Activated T-helper 17 cell treated with anti-CD3 and anti-CD28 coated beads, Interleukin-2, amount 50 U/mL, for 72 hours (primary cell): ENCODE measurements around the gene ICA1L. TPM values are rescaled to one million over a fixed set of nuclear protein-coding genes. Genes with fewer than 3 reads are reported as not detected.
A peak's percentile ranks its signal among the peaks of the same experiment; 100 is the strongest.
"Not testable (repeated sequence)": the region's sequence is repeated elsewhere in the genome, so short reads cannot be mapped to it uniquely, and the experiment has no call there.

Experiments
- ATAC-seq: fragments of 150-1000 bp; cut with Tn5 transposase; replicated peaks from 2 replicates; pipeline ENCODE4 v1.10.0; 2021; ENCODE audit warnings: mild to moderate bottlenecking, moderate library complexity
- H3K27ac Mint-ChIP-seq: one replicate; pipeline ENCODE4 v1.8.0; 2022; ENCODE audit warnings: mixed read lengths
- H3K27me3 Mint-ChIP-seq: one replicate; pipeline ENCODE4 v1.8.0; 2022; ENCODE audit warnings: mixed read lengths
- H3K36me3 Mint-ChIP-seq: one replicate; pipeline ENCODE4 v1.8.0; 2022; ENCODE audit warnings: low read depth, mild to moderate bottlenecking, mixed read lengths
- H3K4me1 Mint-ChIP-seq: one replicate; pipeline ENCODE4 v1.8.0; 2022; ENCODE audit warnings: mixed read lengths
- H3K4me3 Mint-ChIP-seq: one replicate; pipeline ENCODE4 v1.8.0; 2022; ENCODE audit warnings: mild to moderate bottlenecking, mixed read lengths
- H3K9me3 Mint-ChIP-seq: one replicate; pipeline ENCODE4 v1.8.0; 2022; ENCODE audit warnings: mixed read lengths
- total RNA-seq, 2 donors: library from RNA; stranded (reverse); gene quantifications; one replicate each; pipeline ENCODE4 v1.2.3, GENCODE V29; 2022

The ICA1L gene
- total RNA-seq, 2 donors from 2014 or later, result 2.0 to 3.2 TPM

DNA sequence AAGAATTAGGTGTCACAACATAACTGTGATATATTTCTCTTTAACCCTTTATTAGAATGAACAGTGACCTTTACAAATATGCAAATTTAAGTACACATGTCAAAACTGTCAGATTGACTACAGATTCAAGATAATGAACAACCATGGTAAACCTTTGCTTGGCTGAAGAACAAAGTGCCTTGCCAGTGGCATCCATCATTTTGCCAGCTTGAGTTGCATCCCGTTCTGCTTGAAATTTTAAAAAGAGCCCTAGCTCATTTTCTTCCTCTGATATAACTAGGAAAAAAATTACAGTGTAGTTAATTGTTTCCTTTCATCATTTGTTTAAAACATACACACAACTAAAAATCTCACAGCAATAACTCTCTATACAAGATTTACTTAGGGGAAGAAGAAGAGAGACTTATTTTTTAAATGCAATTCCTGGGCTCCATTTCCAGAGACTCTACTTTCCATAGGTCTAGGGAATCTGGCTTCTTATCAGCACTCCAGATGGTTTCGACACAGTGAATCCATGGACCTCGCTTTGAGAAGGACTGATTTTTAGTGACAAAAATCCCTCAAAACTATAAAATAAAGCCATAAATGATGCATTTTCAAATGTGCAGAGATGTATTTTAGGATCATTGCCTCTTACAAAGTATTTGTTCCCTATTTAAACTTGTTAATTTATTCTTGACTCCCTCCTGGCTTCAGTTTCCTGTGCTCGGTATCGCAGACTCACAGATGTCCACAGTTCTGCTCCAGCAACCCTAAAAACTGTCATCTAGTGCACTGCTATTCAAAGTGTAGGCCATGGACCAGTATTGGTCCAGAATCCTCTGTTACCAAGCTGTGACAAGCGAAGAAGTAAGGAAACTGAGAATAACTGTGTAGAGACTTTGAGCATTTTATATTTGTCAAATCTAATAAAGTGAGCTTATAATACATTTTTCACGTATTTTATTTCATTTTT lies 50.1 kb downstream of the ICA1L start:
- no peaks in the 10 kb centered on the region for H3K27me3 Mint-ChIP-seq

DNA sequence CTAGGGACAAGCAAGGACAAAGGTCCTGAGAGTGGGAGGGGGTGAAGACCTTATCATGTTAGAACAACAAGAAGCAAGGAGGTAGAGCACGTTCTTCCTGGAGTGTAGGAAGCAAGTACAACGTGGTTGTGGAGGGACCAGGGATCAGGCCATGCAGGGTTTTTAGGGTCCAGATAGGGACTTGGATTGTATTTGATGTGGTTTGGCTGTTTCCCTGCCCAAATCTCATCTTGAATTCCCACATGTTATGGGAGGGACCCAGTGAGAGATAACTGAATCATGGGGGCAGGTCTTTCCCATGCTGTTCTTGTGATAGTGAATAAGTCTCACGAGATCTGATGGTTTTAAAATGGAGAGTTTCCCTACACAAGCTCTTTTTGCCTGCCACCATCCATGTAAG lies 53.2 kb downstream of the ICA1L start:
- no peak for ATAC-seq
- no peak overlapping the region for H3K4me3 Mint-ChIP-seq
- no peaks in the 10 kb centered on the region for H3K4me1 Mint-ChIP-seq
- H3K27ac Mint-ChIP-seq, result no peak overlapping the region
- no peaks in the 10 kb centered on the region for H3K36me3 Mint-ChIP-seq
- no peaks in the 10 kb centered on the region for H3K9me3 Mint-ChIP-seq
- no peaks in the 10 kb centered on the region for H3K27me3 Mint-ChIP-seq

More for the DNA sequence above, 50.1 kb downstream of the ICA1L start:
- H3K9me3 Mint-ChIP-seq, result no peaks in the 10 kb centered on the region
- H3K4me3 Mint-ChIP-seq, result no peak overlapping the region
- H3K36me3 Mint-ChIP-seq, result no peaks in the 10 kb centered on the region
- ATAC-seq, result no peak
- no peak overlapping the region for H3K27ac Mint-ChIP-seq
- no peaks in the 10 kb centered on the region for H3K4me1 Mint-ChIP-seq

DNA sequence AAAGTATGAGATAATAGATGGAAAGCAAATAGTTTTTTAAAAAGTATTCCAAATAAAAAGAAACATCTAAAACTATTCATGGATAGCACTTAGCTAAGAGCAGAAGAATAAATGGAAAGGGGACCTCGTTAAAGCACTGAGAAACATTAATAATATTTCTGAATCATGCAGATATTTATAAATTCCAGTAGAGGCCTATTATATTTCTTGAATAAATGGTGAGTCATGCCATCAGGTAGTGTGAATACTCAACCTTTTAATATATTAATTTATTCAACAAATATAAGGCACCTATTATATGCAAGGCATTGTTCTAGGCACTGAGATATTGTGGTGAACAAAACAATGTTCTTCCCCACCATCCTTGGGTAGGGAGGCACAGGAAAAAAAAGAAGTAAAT lies 53.8 kb downstream of the ICA1L start:
- no peak overlapping the region for H3K4me3 Mint-ChIP-seq
- no peaks in the 10 kb centered on the region for H3K9me3 Mint-ChIP-seq
- H3K27ac Mint-ChIP-seq, result no peak overlapping the region
- no peaks in the 10 kb centered on the region for H3K27me3 Mint-ChIP-seq
- no peaks in the 10 kb centered on the region for H3K4me1 Mint-ChIP-seq
- no peak for ATAC-seq
- H3K36me3 Mint-ChIP-seq, result no peaks in the 10 kb centered on the region

DNA sequence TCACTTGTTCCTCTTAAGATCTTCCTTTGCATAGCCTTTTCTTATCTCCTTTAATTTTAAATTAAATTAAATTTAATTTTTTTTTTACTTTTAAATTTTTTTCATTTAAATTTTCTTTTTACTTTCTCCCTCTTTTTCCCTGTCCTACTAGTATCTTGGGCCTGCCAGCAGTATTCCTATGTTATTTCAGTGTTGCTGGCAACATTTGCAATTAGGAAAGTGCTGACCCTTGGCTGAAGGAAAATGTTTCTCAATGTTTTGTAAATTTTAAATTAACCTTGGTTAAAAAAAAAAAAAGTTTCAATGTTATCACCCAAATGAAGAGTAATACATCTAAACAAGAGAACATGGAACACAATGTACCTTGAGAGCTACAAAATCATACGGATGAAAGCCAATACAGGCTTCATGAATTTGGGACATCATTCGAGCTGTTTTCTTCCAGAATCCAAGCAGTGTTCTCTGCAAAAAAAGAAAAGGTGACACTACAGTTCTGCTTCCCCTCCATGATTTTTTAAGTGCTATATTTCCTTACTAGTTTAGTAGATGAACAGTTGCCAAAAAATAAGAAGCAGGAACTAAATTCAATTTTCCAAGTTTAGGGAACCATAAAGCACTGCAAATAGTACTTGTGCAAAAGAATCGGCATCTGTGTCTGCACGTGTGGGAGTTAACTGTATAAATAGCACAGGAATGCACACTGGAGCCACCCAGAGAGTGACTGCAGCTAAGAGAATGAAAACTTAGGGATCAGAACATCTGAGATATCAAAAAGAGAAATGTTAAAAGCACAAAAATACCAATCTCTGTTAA lies 55.8 kb downstream of the ICA1L start:
- Mint-ChIP-seq H3K27me3 (no peaks in the 10 kb centered on the region), H3K36me3 (no peaks in the 10 kb centered on the region), H3K4me1 (no peaks in the 10 kb centered on the region), H3K4me3 (no peak overlapping the region), H3K27ac (no peak overlapping the region), H3K9me3 (peaks cover 3% of the 10 kb centered on the region)
- ATAC-seq, result no peak

- Mint-ChIP-seq H3K27me3 (no peaks in the 10 kb centered on the region), H3K27ac (no peak overlapping the region), H3K36me3 (no peaks in the 10 kb centered on the region), H3K4me3 (no peak overlapping the region), H3K9me3 (peaks cover 3% of the 10 kb centered on the region), H3K4me1 (no peaks in the 10 kb centered on the region)
- ATAC-seq, result no peak
These were observed 57.3 kb downstream of the ICA1L start for GRCh38 chr2:202814226-202814625.

DNA sequence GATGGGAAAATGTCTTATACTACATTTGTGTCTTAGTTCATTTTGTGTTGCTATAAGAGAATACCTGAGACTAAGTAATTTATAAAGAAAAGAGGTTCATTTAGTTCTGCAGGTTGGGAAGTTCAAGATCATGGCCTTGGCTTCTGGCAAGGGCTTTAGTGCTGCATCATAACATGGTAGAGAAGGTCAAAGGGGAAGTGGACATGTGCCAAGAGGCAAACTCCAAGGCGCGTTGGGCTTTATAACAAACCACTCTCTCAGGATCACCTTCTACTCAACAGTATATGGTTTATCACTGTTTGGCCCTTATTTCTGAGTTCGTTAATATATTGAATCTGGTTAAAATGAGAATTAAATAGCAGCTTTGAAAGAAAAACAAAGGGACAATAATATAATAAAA lies 58.2 kb downstream of the ICA1L start:
- no peak for ATAC-seq
- no peaks in the 10 kb centered on the region for H3K27me3 Mint-ChIP-seq
- H3K4me1 Mint-ChIP-seq, result no peaks in the 10 kb centered on the region
- H3K9me3 Mint-ChIP-seq, result peaks cover 10% of the 10 kb centered on the region
- no peak overlapping the region for H3K4me3 Mint-ChIP-seq
- H3K27ac Mint-ChIP-seq, result no peak overlapping the region
- no peaks in the 10 kb centered on the region for H3K36me3 Mint-ChIP-seq

DNA sequence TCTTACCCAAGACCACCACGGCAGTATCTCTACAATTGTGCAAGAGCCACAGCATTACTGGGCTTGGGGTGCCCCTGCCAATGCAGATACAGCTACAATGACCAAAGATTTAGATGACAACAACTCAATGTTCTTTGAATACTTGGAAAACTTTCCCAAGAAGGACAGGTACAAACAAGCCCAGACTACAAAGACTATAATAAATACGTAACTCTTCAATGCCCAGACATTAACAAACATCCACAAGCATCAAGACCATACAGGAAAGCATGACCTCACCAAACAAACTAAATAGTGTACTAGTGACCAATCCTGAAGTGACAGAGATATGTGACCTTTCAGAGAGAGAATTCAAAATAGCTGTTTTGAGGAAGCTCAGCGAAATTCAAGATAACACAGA lies 62.8 kb downstream of the ICA1L start:
- H3K4me3 Mint-ChIP-seq, result no peak overlapping the region
- ATAC-seq, result no peak
- no peaks in the 10 kb centered on the region for H3K27me3 Mint-ChIP-seq
- H3K27ac Mint-ChIP-seq, result no peak overlapping the region
- H3K4me1 Mint-ChIP-seq, result no peaks in the 10 kb centered on the region
- no peaks in the 10 kb centered on the region for H3K36me3 Mint-ChIP-seq
- H3K9me3 Mint-ChIP-seq, result peaks cover 10% of the 10 kb centered on the region

DNA sequence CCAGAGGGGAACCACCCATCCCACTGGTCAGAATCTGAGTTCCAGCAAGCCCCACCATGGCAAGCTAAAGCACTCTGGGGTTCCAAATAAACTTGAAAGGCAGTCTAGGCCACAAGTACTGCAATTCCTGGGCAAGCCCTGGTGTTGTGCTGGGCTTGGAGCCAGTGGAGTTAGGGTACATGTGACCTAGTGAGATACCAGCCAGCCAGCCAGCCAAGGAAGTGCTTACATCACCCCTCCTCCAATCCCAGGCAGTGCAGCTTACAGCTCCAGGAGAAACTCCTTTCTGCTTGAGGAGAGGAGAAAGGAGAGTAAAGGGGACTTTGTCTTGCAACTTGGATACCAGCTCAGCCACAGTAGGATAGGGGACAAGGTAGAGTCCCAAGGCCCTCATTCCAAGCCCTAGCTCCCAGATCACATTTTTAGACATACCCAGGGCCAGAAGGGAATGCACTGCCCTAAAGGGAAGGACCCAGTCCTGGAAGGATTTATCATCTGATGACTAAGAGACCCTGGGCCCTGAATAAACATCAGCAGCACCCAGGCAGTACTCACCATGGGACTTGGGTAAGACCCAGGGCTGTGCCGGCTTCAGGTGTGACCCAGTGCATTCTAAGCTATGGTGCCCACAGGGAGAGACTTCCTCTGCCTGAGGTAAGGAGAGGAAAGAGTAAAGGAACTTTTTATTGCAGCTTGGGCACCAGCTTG lies 64.0 kb downstream of the ICA1L start:
- not testable (repeated sequence) for H3K4me3 Mint-ChIP-seq, H3K27ac Mint-ChIP-seq, H3K4me1 Mint-ChIP-seq, H3K36me3 Mint-ChIP-seq, H3K27me3 Mint-ChIP-seq, ATAC-seq
- peaks cover 10% of the 10 kb centered on the region for H3K9me3 Mint-ChIP-seq

DNA sequence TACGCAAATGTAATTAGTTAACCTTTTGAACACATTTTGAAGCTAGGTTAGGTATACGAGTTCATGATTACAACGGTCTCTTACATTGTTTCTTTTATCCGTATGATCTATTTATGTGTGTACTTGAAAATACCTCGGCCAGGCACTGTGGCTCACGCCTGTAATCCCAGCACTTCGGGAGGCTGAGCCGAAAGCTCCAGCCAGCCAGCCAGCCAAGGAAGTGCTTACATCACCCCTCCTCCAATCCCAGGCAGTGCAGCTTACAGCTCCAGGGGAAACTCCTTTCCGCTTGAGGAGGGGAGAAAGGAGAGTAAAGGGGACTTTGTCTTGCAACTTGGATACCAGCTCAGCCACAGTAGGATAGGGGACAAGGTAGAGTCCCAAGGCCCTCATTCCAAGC lies 65.7 kb downstream of the ICA1L start:
- H3K27ac Mint-ChIP-seq, H3K27me3 Mint-ChIP-seq, H3K9me3 Mint-ChIP-seq, H3K4me1 Mint-ChIP-seq, ATAC-seq, H3K4me3 Mint-ChIP-seq, H3K36me3 Mint-ChIP-seq: not testable (repeated sequence)

DNA sequence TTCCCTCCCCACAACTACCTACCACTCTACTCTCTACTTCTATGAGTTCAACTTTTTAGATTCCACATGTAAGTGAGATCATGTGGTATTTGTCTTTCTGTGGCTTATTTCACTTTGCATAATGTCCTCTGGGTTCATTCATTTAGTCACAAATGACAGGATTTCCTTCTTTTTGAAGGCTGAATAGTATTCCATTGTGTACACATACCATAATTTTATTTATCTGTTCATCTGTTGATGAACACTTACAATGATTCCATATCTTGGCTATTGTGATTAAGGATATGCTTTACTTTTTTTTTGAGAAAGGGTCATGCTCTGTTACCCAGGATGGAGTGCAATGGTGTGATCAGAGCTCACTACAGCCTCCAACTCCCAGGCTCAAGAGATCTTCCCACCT lies 73.6 kb downstream of the ICA1L start:
- Mint-ChIP-seq H3K4me1 (no peaks in the 10 kb centered on the region), H3K9me3 (peaks cover 3% of the 10 kb centered on the region), H3K4me3 (no peak overlapping the region), H3K27ac (peak overlapping the region; percentile 58), H3K36me3 (peaks cover 30% of the 10 kb centered on the region), H3K27me3 (no peaks in the 10 kb centered on the region)
- ATAC-seq, result no peak

- no peaks in the 10 kb centered on the region for H3K9me3 Mint-ChIP-seq
- no peak for ATAC-seq
- peaks cover 21% of the 10 kb centered on the region for H3K36me3 Mint-ChIP-seq
- H3K27me3 Mint-ChIP-seq, result no peaks in the 10 kb centered on the region
- H3K4me1 Mint-ChIP-seq, result no peaks in the 10 kb centered on the region
- H3K27ac Mint-ChIP-seq, result no peak overlapping the region
- H3K4me3 Mint-ChIP-seq, result no peak overlapping the region
These were observed 80.9 kb downstream of the ICA1L start for GRCh38 chr2:202790676-202791075.

DNA sequence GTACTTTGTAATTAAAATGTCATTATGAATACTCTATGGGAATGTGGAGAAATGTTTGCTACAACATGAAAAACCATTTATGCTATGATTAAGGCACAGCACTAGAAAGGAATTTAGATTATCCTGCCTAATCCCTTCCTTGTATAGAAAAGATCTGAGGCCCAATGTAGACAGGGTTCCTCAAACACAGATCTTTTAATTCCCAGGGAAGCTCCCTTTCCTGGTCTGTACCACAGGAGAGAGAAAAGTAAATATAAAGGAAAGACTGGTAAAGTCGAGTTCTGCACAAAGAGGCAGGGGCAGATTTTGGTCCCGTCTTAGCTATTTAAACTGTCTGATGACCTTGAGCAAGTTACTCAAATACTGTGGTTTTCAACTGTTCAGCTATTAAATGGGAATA lies 84.7 kb downstream of the ICA1L start:
- ATAC-seq, result no peak
- Mint-ChIP-seq H3K27me3 (no peaks in the 10 kb centered on the region), H3K36me3 (peaks cover 44% of the 10 kb centered on the region), H3K4me1 (no peaks in the 10 kb centered on the region), H3K9me3 (no peaks in the 10 kb centered on the region), H3K4me3 (no peak overlapping the region), H3K27ac (no peak overlapping the region)

DNA sequence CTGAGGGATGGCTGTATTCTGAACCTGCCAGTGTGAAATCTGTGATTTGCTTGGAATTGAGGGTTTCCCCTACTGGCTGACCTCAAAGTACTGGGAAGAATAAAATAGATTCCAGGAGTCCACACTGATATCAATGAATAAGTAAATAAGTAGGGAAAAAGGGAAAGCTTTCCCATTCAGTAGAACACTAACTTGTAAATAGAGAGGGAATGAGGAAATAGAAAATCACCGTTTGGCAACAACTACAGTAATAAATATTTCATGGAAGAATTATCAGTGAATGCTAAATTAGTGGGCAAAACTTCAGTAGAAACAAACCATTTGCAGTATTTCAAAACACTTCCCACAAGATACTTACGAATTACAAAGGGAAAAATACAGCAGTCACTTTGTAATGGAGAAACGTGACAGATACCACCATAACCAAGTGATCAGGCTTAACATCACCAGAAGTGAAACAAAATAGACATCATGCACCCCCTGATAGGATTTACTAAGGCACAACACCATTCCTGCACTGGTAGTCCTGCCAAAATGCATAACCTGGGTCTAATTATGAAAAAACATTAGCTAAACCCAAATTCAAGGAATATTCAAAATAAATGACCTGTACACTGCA lies 88.5 kb downstream of the ICA1L start:
- no peaks in the 10 kb centered on the region for H3K27me3 Mint-ChIP-seq
- H3K36me3 Mint-ChIP-seq, result peaks cover 71% of the 10 kb centered on the region
- H3K9me3 Mint-ChIP-seq, result no peaks in the 10 kb centered on the region
- H3K4me1 Mint-ChIP-seq, result peaks cover 9% of the 10 kb centered on the region
- H3K27ac Mint-ChIP-seq, result no peak overlapping the region
- ATAC-seq, result no peak
- no peak overlapping the region for H3K4me3 Mint-ChIP-seq

- Mint-ChIP-seq H3K27me3 (no peaks in the 10 kb centered on the region), H3K36me3 (peaks cover 58% of the 10 kb centered on the region), H3K27ac (peak overlapping the region; percentile 60), H3K4me1 (peaks cover 9% of the 10 kb centered on the region), H3K4me3 (no peak overlapping the region), H3K9me3 (no peaks in the 10 kb centered on the region)
- ATAC-seq, result peak; percentile 96
These were observed 91.0 kb downstream of the ICA1L start for GRCh38 chr2:202780514-202781021.
